Activated B cell treated with CpG ODN at 0.5 μM for 24 hours (primary cell): ENCODE measurements around the gene KCNQ1. TPM values are rescaled to one million over a fixed set of nuclear protein-coding genes. Genes with fewer than 3 reads are reported as not detected.
"Not testable (repeated sequence)": the region's sequence is repeated elsewhere in the genome, so short reads cannot be mapped to it uniquely, and the experiment has no call there.

ENCODE experiments used
- ATAC-seq: fragments of 200-7000 bp; cut with Tn5 transposase; one replicate; pipeline ENCODE4 v1.10.0; 2021; ENCODE audit warnings: low read depth, mild to moderate bottlenecking, moderate library complexity
- CTCF ChIA-PET: fragments of 350-600 bp; sonication (Branson Sonifier 250); formaldehyde crosslinking; loops from one replicate; lab custom pipeline; 2021; ENCODE audit warnings: antibody characterized with exemption; lab: Charles Lee
- POLR2A ChIA-PET: fragments of 350-600 bp; sonication (Branson Sonifier 250); formaldehyde crosslinking; loops from one replicate; lab custom pipeline; 2021; ENCODE audit warnings: antibody characterized with exemption; lab: Charles Lee
- DNase-seq: peaks from one replicate; pipeline ENCODE4 v3.0.0; 2022
- H3K27ac Mint-ChIP-seq: one replicate; pipeline ENCODE4 v1.8.0; 2020; ENCODE audit warnings: mixed read lengths
- H3K27me3 Mint-ChIP-seq: one replicate; pipeline ENCODE4 v1.8.0; 2021; ENCODE audit warnings: mixed read lengths
- H3K36me3 Mint-ChIP-seq: one replicate; pipeline ENCODE4 v1.8.0; 2021; ENCODE audit warnings: low read depth, mixed read lengths
- H3K4me1 Mint-ChIP-seq: one replicate; pipeline ENCODE4 v1.8.0; 2021; ENCODE audit warnings: mixed read lengths
- H3K4me3 Mint-ChIP-seq: one replicate; pipeline ENCODE4 v1.8.0; 2020; ENCODE audit warnings: mild to moderate bottlenecking, mixed read lengths
- H3K9me3 Mint-ChIP-seq: one replicate; pipeline ENCODE4 v1.8.0; 2020; ENCODE audit warnings: mixed read lengths
- CTCF ChIP-seq: fragments of 200-600 bp; IDR thresholded peaks from one replicate; pipeline ENCODE4 v1.8.0; 2022; ENCODE audit warnings: antibody characterized with exemption, mild to moderate bottlenecking
- intact Hi-C: fragments of 100-400 bp; cut with micrococcal nuclease; formaldehyde crosslinking; loops from one replicate; pipeline ENCODE4 v1.15.1; 2024
- total RNA-seq: library from RNA; stranded (reverse); gene quantifications from 2 replicates; pipeline ENCODE4 v1.2.3, GENCODE V29; 2022

KCNQ1 gene
- total RNA-seq, 1 donor from 2014 or later: 6.5 TPM

GRCh38 chr11:2612884-2613571, 168.2 kb downstream of the KCNQ1 start:
- peaks cover 12% of the 10 kb centered on the region for H3K9me3 Mint-ChIP-seq
- intact Hi-C loops: no loop called here
- H3K27me3 Mint-ChIP-seq: no peaks in the 10 kb centered on the region

GRCh38 chr11:2621894-2622293, 177.1 kb downstream of the KCNQ1 start:
- TF ChIP-seq CTCF: no peak
- Mint-ChIP-seq H3K4me1 (no peaks in the 10 kb centered on the region), H3K27me3 (no peaks in the 10 kb centered on the region), H3K27ac (no peak overlapping the region), H3K9me3 (peaks cover 3% of the 10 kb centered on the region), H3K36me3 (peaks cover 56% of the 10 kb centered on the region), H3K4me3 (no peak overlapping the region)
- DNase-seq (no peak), ATAC-seq (no peak)
- ChIA-PET POLR2A (no interaction called here), CTCF (no interaction called here)
- intact Hi-C loops: no loop called here

More at GRCh38 chr11:2612884-2613571, 168.2 kb downstream of the KCNQ1 start:
- no peak for TF ChIP-seq CTCF
- H3K4me1 Mint-ChIP-seq: no peaks in the 10 kb centered on the region
- no peak for DNase-seq
- ChIA-PET POLR2A (no interaction called here), CTCF (no interaction called here)
- H3K27ac Mint-ChIP-seq: no peak overlapping the region
- H3K36me3 Mint-ChIP-seq: peaks cover 48% of the 10 kb centered on the region
- H3K4me3 Mint-ChIP-seq: no peak overlapping the region
- ATAC-seq: no peak

GRCh38 chr11:2625183-2625582, 180.4 kb downstream of the KCNQ1 start:
- Mint-ChIP-seq H3K27ac (no peak overlapping the region), H3K9me3 (peaks cover 7% of the 10 kb centered on the region), H3K4me3 (no peak overlapping the region), H3K27me3 (no peaks in the 10 kb centered on the region), H3K36me3 (peaks cover 64% of the 10 kb centered on the region), H3K4me1 (no peaks in the 10 kb centered on the region)
- TF ChIP-seq CTCF: no peak
- ATAC-seq (no peak), DNase-seq (no peak)
- POLR2A ChIA-PET: no interaction called here
- CTCF ChIA-PET: no interaction called here
- intact Hi-C loops: no loop called here

GRCh38 chr11:2630679-2631078, 185.9 kb downstream of the KCNQ1 start:
- peaks cover 34% of the 10 kb centered on the region for H3K9me3 Mint-ChIP-seq
- no peaks in the 10 kb centered on the region for H3K27me3 Mint-ChIP-seq
- H3K4me1 Mint-ChIP-seq: no peaks in the 10 kb centered on the region
- DNase-seq (no peak), ATAC-seq (no peak)
- intact Hi-C loops: no loop called here
- TF ChIP-seq CTCF: no peak
- peaks cover 71% of the 10 kb centered on the region for H3K36me3 Mint-ChIP-seq
- no peak overlapping the region for H3K27ac Mint-ChIP-seq
- H3K4me3 Mint-ChIP-seq: no peak overlapping the region
- CTCF ChIA-PET: no interaction called here
- POLR2A ChIA-PET: no interaction called here

- Mint-ChIP-seq H3K4me1 (no peaks in the 10 kb centered on the region), H3K4me3 (no peak overlapping the region), H3K27ac (no peak overlapping the region), H3K9me3 (peaks cover 35% of the 10 kb centered on the region), H3K36me3 (peaks cover 72% of the 10 kb centered on the region), H3K27me3 (no peaks in the 10 kb centered on the region)
- DNase-seq: no peak
- ChIA-PET POLR2A (no interaction called here), CTCF (no interaction called here)
- no peak for TF ChIP-seq CTCF
- intact Hi-C loops: no loop called here
- ATAC-seq: no peak
Observed at GRCh38 chr11:2631161-2631560, 186.4 kb downstream of the KCNQ1 start.

- intact Hi-C loops, H3K4me3 Mint-ChIP-seq, H3K27me3 Mint-ChIP-seq, DNase-seq, H3K27ac Mint-ChIP-seq, POLR2A ChIA-PET, H3K4me1 Mint-ChIP-seq, ATAC-seq, CTCF ChIA-PET: not testable (repeated sequence)
- Mint-ChIP-seq H3K9me3 (peaks cover 63% of the 10 kb centered on the region), H3K36me3 (peaks cover 73% of the 10 kb centered on the region)
Observed at GRCh38 chr11:2639763-2640162, 195.0 kb downstream of the KCNQ1 start.
